Cardiac muscle cell (in vitro differentiated cells and primary cell): ENCODE measurements around the gene SYPL2. TPM values are rescaled to one million over a fixed set of nuclear protein-coding genes. Genes with fewer than 3 reads are reported as not detected.
A peak's percentile ranks its signal among the peaks of the same experiment; 100 is the strongest.

ENCODE experiments used
- DNase-seq, 2 donors: peaks; one replicate each; pipeline versions ENCODE4 v3.0.0 to v3.0.0-alpha.2; 2010 to 2017; ENCODE audit warnings: low read depth in 1 of 2, low spot score in 1 of 2
- H3K27ac ChIP-seq: fragments of 200-600 bp; sonication (generic); 2 replicates; pipeline ENCODE4 v1.5.1; 2016
- H3K27me3 ChIP-seq: fragments of 200-600 bp; sonication (generic); 2 replicates; pipeline ENCODE4 v1.6.0; 2016; ENCODE audit warnings: control low read depth
- H3K36me3 ChIP-seq: fragments of 200-600 bp; sonication (generic); 2 replicates; pipeline ENCODE4 v1.5.1; 2016; ENCODE audit warnings: control low read depth
- H3K4me1 ChIP-seq: fragments of 200-600 bp; sonication (generic); 2 replicates; pipeline ENCODE4 v1.8.1; 2017; ENCODE audit warnings: low read depth, mild to moderate bottlenecking, mixed run types
- H3K4me3 ChIP-seq: fragments of 200-600 bp; sonication (generic); 2 replicates; pipeline ENCODE4 v1.5.1; 2016; ENCODE audit warnings: mild to moderate bottlenecking
- H3K9me3 ChIP-seq: fragments of 200-600 bp; sonication (generic); 2 replicates; pipeline ENCODE4 v1.5.1; 2017; ENCODE audit warnings: low read depth, mild to moderate bottlenecking, control low read depth
- CTCF ChIP-seq: IDR thresholded peaks from 2 replicates; pipeline ENCODE4 v1.5.1; 2012; ENCODE audit warnings: low read depth, mild to moderate bottlenecking, low read length
- polyA plus RNA-seq: library from polyadenylated mRNA; unstranded; fragments of >200 nt; fragmentation: Nextera tagmentation; extraction: Ambion mirVana; gene quantifications from 2 replicates; pipeline ENCODE4 v1.2.1, GENCODE V29; 2016
- total RNA-seq: library from RNA; depleted of rRNA; stranded (reverse); fragments of >200 nt; gene quantifications from 2 replicates; pipeline ENCODE4 v1.2.3, GENCODE V29; 2016

The SYPL2 gene
- total and polyA plus RNA-seq, 2 experiments from 2014 or later, result 10.7 to 27.3 TPM

DNA sequence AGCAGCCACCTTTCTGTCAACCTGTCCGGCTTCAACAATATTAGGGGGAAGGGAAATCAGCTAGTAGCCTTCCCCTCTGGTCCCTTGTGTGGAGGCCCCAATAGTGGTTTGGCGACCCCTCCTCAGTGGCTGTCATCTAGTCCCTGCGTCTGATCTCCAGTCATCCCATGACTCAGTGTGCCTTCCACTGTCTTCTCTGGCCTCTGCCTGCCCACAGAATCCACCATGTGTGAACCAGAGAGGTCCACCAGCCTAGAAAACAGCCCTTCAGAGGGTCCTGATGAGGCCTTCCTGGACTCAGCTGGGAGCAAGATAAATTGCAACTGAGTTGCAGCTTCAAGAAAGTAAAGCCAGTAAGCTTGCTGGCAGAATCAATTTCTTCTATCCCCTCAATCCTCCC, 13.6 kb downstream of the SYPL2 start:
- Histone ChIP-seq H3K4me3 (no peak overlapping the region), H3K36me3 (peaks cover 4% of the 10 kb centered on the region), H3K27ac (no peak overlapping the region), H3K4me1 (no peaks in the 10 kb centered on the region), H3K9me3 (no peaks in the 10 kb centered on the region), H3K27me3 (no peaks in the 10 kb centered on the region)
- DNase-seq, result no peak
- no peak for TF ChIP-seq CTCF

- Histone ChIP-seq H3K27me3 (no peaks in the 10 kb centered on the region), H3K27ac (no peak overlapping the region), H3K4me1 (no peaks in the 10 kb centered on the region), H3K4me3 (no peak overlapping the region), H3K36me3 (peaks cover 4% of the 10 kb centered on the region), H3K9me3 (no peaks in the 10 kb centered on the region)
- no peak for TF ChIP-seq CTCF
- no peak for DNase-seq
These were observed 15.3 kb downstream of the SYPL2 start for GRCh38 chr1:109481646-109482045.

DNA sequence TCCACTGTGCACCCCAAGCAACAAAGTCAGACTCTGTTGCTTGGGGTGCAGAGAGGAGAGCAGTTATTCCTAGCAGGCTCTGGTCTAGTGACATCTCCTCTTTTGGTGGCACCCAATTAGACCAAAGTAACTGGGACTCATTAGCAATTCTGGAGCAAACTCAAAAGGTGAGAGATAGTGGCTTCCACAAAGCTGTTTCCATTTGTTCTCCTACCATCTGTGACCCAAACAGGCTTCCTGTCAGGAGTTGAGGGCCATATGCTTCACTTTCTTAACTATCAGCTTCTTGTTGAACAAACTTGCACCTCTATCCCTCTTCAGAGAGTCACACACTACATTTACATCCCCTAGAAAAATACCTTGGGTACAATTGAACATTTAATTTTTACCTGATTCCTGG, 15.9 kb downstream of the SYPL2 start:
- Histone ChIP-seq H3K9me3 (no peaks in the 10 kb centered on the region), H3K4me3 (no peak overlapping the region)

GRCh38 chr1:109482791-109483671, 16.7 kb downstream of the SYPL2 start:
- H3K4me1 ChIP-seq, result no peaks in the 10 kb centered on the region
- DNase-seq, result peak in 1 of 2 donors; percentile 60
- peak overlapping the region; percentile 24 for H3K27ac ChIP-seq
- no peaks in the 10 kb centered on the region for H3K9me3 ChIP-seq
- H3K36me3 ChIP-seq, result no peaks in the 10 kb centered on the region
- H3K27me3 ChIP-seq, result no peaks in the 10 kb centered on the region
- peak overlapping the region; percentile 40 for H3K4me3 ChIP-seq
- no peak for TF ChIP-seq CTCF

More for the DNA sequence above, 15.9 kb downstream of the SYPL2 start:
- Histone ChIP-seq H3K27me3 (no peaks in the 10 kb centered on the region), H3K27ac (no peak overlapping the region), H3K36me3 (peaks cover under 1% of the 10 kb centered on the region), H3K4me1 (no peaks in the 10 kb centered on the region)
- no peak for DNase-seq
- no peak for TF ChIP-seq CTCF

GRCh38 chr1:109483672-109484518, 17.5 kb downstream of the SYPL2 start, which contains the start of gene ATXN7L2:
TSS of gene ATXN7L2 (plus strand) at chr1:109483905. CDS start at chr1:109483954, 49 bp downstream.
- Histone ChIP-seq H3K4me3 (peak within 1 kb of the TSS; percentile 64), H3K9me3 (no peaks in the 10 kb centered on the region), H3K27me3 (no peaks in the 10 kb centered on the region), H3K4me1 (no peaks in the 10 kb centered on the region), H3K36me3 (no peaks in the 10 kb centered on the region), H3K27ac (peak within 1 kb of the TSS; percentile 97)
- no peak for TF ChIP-seq CTCF
- peak; percentile 94 to 95 for DNase-seq
